Neural progenitor cell (in vitro differentiated cells): ENCODE measurements around the gene TRAPPC11. TPM values are rescaled to one million over a fixed set of nuclear protein-coding genes. Genes with fewer than 3 reads are reported as not detected.

Source experiments
- DNase-seq: peaks from one replicate; pipeline ENCODE4 v3.0.0-alpha.2; 2016; ENCODE audit warnings: low spot score
- H2AFZ ChIP-seq: fragments of 200-600 bp; sonication (generic); replicated peaks from 2 replicates; pipeline ENCODE4 v1.6.1; 2016; ENCODE audit warnings: antibody characterized with exemption
- H3F3A ChIP-seq: fragments of 200-600 bp; sonication (generic); 2 replicates; pipeline ENCODE4 v1.6.1; 2016; ENCODE audit warnings: antibody characterized with exemption, low read depth
- H3K27ac ChIP-seq: fragments of 200-600 bp; sonication (generic); 2 replicates; pipeline ENCODE4 v1.5.1; 2016; ENCODE audit warnings: mild to moderate bottlenecking
- H3K27me3 ChIP-seq: fragments of 200-600 bp; sonication (generic); 2 replicates; pipeline ENCODE4 v1.6.1; 2016; ENCODE audit warnings: mild to moderate bottlenecking, moderate library complexity
- H3K36me3 ChIP-seq: fragments of 200-600 bp; sonication (generic); 2 replicates; pipeline ENCODE4 v1.5.1; 2016
- H3K4me1 ChIP-seq: fragments of 200-600 bp; sonication (generic); 2 replicates; pipeline ENCODE4 v1.6.1; 2016; ENCODE audit warnings: mixed run types
- H3K4me2 ChIP-seq: fragments of 200-600 bp; sonication (generic); 2 replicates; pipeline ENCODE4 v1.6.1; 2016
- H3K4me3 ChIP-seq: fragments of 200-600 bp; sonication (generic); 2 replicates; pipeline ENCODE4 v1.5.1; 2016
- H3K79me2 ChIP-seq: fragments of 200-600 bp; sonication (generic); 2 replicates; pipeline ENCODE4 v1.6.1; 2016; ENCODE audit warnings: low read depth
- H3K9ac ChIP-seq: fragments of 200-600 bp; sonication (generic); 2 replicates; pipeline ENCODE4 v1.6.1; 2016
- H3K9me3 ChIP-seq: fragments of 200-600 bp; sonication (generic); 2 replicates; pipeline ENCODE4 v1.5.1; 2016; ENCODE audit warnings: low read depth
- H4K20me1 ChIP-seq: fragments of 200-600 bp; sonication (generic); 2 replicates; pipeline ENCODE4 v1.6.1; 2016; ENCODE audit warnings: low read depth
- H3K27ac Mint-ChIP-seq: 3 replicates; pipeline ENCODE4 v1.8.0; 2021; ENCODE audit warnings: mixed read lengths
- H3K27me3 Mint-ChIP-seq: 2 replicates; pipeline ENCODE4 v1.8.0; 2022; ENCODE audit warnings: low read depth, mild to moderate bottlenecking, inconsistent platforms, moderate library complexity, mixed read lengths; ENCODE audit not compliant: insufficient read depth
- H3K36me3 Mint-ChIP-seq: 3 replicates; pipeline ENCODE4 v1.8.0; 2021; ENCODE audit warnings: mixed read lengths
- H3K4me1 Mint-ChIP-seq: 3 replicates; pipeline ENCODE4 v1.8.0; 2021; ENCODE audit warnings: mixed read lengths
- H3K4me3 Mint-ChIP-seq: 3 replicates; pipeline ENCODE4 v1.8.0; 2021; ENCODE audit warnings: mild to moderate bottlenecking, moderate library complexity, mixed read lengths
- H3K9me3 Mint-ChIP-seq: 3 replicates; pipeline ENCODE4 v1.8.0; 2020; ENCODE audit warnings: mixed read lengths
- EZH2 ChIP-seq: fragments of 200-600 bp; sonication (generic); IDR thresholded peaks from 2 replicates; pipeline ENCODE4 v1.6.1; 2017; ENCODE audit warnings: antibody characterized with exemption, mild to moderate bottlenecking, moderate library complexity
- EZH2phosphoT487 ChIP-seq: fragments of 200-600 bp; sonication (generic); IDR thresholded peaks from 2 replicates; pipeline ENCODE4 v1.6.1; 2017; ENCODE audit warnings: antibody characterized with exemption
- total RNA-seq: library from RNA; depleted of rRNA; stranded (reverse); fragments of >200 nt; gene quantifications from 2 replicates; pipeline ENCODE4 v1.2.3, GENCODE V29; 2015; ENCODE audit warnings: low replicate concordance
- TF ChIP-seq, protein P1 (sequence below): fragments of 200-600 bp; sonication (generic); IDR thresholded peaks from 2 replicates; pipeline ENCODE4 v1.5.1; 2017; ENCODE audit warnings: antibody characterized with exemption, mild to moderate bottlenecking

Gene TRAPPC11
- total RNA-seq, 1 donor from 2014 or later: 110 TPM

- TF ChIP-seq EZH2 (no peak), EZH2phosphoT487 (no peak)
- TF ChIP-seq, protein P1, sequence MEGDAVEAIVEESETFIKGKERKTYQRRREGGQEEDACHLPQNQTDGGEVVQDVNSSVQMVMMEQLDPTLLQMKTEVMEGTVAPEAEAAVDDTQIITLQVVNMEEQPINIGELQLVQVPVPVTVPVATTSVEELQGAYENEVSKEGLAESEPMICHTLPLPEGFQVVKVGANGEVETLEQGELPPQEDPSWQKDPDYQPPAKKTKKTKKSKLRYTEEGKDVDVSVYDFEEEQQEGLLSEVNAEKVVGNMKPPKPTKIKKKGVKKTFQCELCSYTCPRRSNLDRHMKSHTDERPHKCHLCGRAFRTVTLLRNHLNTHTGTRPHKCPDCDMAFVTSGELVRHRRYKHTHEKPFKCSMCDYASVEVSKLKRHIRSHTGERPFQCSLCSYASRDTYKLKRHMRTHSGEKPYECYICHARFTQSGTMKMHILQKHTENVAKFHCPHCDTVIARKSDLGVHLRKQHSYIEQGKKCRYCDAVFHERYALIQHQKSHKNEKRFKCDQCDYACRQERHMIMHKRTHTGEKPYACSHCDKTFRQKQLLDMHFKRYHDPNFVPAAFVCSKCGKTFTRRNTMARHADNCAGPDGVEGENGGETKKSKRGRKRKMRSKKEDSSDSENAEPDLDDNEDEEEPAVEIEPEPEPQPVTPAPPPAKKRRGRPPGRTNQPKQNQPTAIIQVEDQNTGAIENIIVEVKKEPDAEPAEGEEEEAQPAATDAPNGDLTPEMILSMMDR: no peak
- Histone ChIP-seq H3K9me3 (no peaks in the 10 kb centered on the region), H3K9ac (no peak overlapping the region), H3K27me3 (no peaks in the 10 kb centered on the region), H3F3A (no peaks in the 10 kb centered on the region), H3K4me1 (no peaks in the 10 kb centered on the region), H3K4me2 (no peak overlapping the region), H3K27ac (no peak overlapping the region), H4K20me1 (no peaks in the 10 kb centered on the region), H3K4me3 (no peak overlapping the region), H3K79me2 (no peaks in the 10 kb centered on the region), H3K36me3 (peaks cover 13% of the 10 kb centered on the region), H2AFZ (no peak overlapping the region)
- Mint-ChIP-seq H3K4me3 (no peak overlapping the region), H3K27ac (no peak overlapping the region), H3K36me3 (peaks cover 27% of the 10 kb centered on the region), H3K9me3 (no peaks in the 10 kb centered on the region), H3K4me1 (no peaks in the 10 kb centered on the region), H3K27me3 (no peaks in the 10 kb centered on the region)
- no peak for DNase-seq
Observed at GRCh38 chr4:183688216-183688615, 29.1 kb downstream of the TRAPPC11 start.

DNA sequence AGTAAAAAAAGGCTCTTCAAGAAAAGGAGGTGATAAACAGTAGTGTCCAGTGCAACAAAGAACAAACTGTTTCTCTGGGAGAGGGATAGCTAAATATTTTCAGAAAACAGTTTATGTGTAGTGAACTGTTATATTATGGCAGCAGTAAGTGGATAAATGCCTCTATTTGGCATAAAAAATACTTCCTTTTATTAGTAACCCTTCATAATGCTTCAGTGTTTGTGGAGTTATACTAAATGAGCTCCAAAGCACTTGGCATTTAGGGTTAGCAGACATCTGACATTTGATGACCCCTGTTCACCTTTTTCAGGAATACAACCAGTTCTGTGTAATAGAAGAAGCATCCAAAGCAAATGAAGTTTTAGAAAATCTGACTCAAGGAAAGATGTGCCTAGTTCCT lies 31.9 kb downstream of the TRAPPC11 start:
- Mint-ChIP-seq H3K9me3 (no peaks in the 10 kb centered on the region), H3K36me3 (peaks cover 36% of the 10 kb centered on the region), H3K4me1 (no peaks in the 10 kb centered on the region), H3K27me3 (no peaks in the 10 kb centered on the region), H3K27ac (no peak overlapping the region), H3K4me3 (no peak overlapping the region)
- Histone ChIP-seq H3K4me3 (no peak overlapping the region), H4K20me1 (no peaks in the 10 kb centered on the region), H3F3A (no peaks in the 10 kb centered on the region), H3K4me2 (no peak overlapping the region), H3K27ac (no peak overlapping the region), H3K9ac (no peak overlapping the region), H2AFZ (no peak overlapping the region), H3K79me2 (no peaks in the 10 kb centered on the region), H3K27me3 (no peaks in the 10 kb centered on the region), H3K4me1 (no peaks in the 10 kb centered on the region), H3K36me3 (peaks cover 10% of the 10 kb centered on the region), H3K9me3 (no peaks in the 10 kb centered on the region)
- TF ChIP-seq EZH2phosphoT487 (no peak), EZH2 (no peak)
- TF ChIP-seq, protein P1: no peak
- DNase-seq: no peak

- Histone ChIP-seq H3K36me3 (peaks cover 10% of the 10 kb centered on the region), H3K27ac (no peak overlapping the region), H3F3A (no peaks in the 10 kb centered on the region), H2AFZ (no peak overlapping the region), H3K4me2 (no peak overlapping the region), H3K27me3 (no peaks in the 10 kb centered on the region), H3K79me2 (no peaks in the 10 kb centered on the region), H4K20me1 (no peaks in the 10 kb centered on the region), H3K9me3 (no peaks in the 10 kb centered on the region), H3K4me1 (no peaks in the 10 kb centered on the region), H3K4me3 (no peak overlapping the region), H3K9ac (no peak overlapping the region)
- H3K4me1 Mint-ChIP-seq: no peaks in the 10 kb centered on the region
- no peak for TF ChIP-seq EZH2phosphoT487
- TF ChIP-seq, protein P1: no peak
- H3K27me3 Mint-ChIP-seq: no peaks in the 10 kb centered on the region
- no peaks in the 10 kb centered on the region for H3K9me3 Mint-ChIP-seq
- no peak overlapping the region for H3K4me3 Mint-ChIP-seq
- no peak for DNase-seq
- H3K36me3 Mint-ChIP-seq: peaks cover 36% of the 10 kb centered on the region
- no peak overlapping the region for H3K27ac Mint-ChIP-seq
Observed at GRCh38 chr4:183691897-183692296, 32.8 kb downstream of the TRAPPC11 start.
